ENCODE data around the gene CEP104. TPM values are rescaled to one million over a fixed set of nuclear protein-coding genes. Genes with fewer than 3 reads are reported as not detected.

Gene CEP104
- total RNA-seq, 1 experiment from 2014 or later = 34.5 TPM

- TF ChIP-seq CTCF (conservative IDR thresholded peaks at IDR 0.05) = no peak
- WGBS (ENCODE audit: extremely low coverage, insufficient read length, low lambda C conversion rate) = no CpG with 5 or more reads among the region's 6 CpGs
- Histone ChIP-seq H3K9me3 (ENCODE audit: control insufficient read depth, low read depth, low read length) (no peaks in the 10 kb centered on the region), H3K27ac (ENCODE audit: insufficient read length, low read depth, low read length) (no peak overlapping the region), H2BK12ac (ENCODE audit: insufficient read length, low read depth, low read length) (no peak overlapping the region), H3K79me2 (ENCODE audit: insufficient read depth, low read length) (0 out of 2 replicates have a peak, but pooled peaks cover 2% of the 10 kb centered on the region), H3K4me2 (ENCODE audit: insufficient read depth, insufficient read length, low read length) (no peak overlapping the region), H4K91ac (ENCODE audit: insufficient read length, low read depth, low read length) (no peak overlapping the region), H2BK15ac (ENCODE audit: low read depth, low read length) (no peak overlapping the region), H3T11ph (ENCODE audit: low read length) (no peak overlapping the region), H3K23me2 (ENCODE audit: insufficient read length, low read depth, low read length, poor library complexity, severe bottlenecking) (no peaks in the 10 kb centered on the region), H3K18ac (ENCODE audit: insufficient read length, low read depth, low read length) (no peak overlapping the region), H3K79me1 (ENCODE audit: insufficient read depth, low read depth, low read length, poor library complexity, severe bottlenecking) (no peaks in the 10 kb centered on the region), H2BK20ac (ENCODE audit: low read depth, low read length, poor library complexity, severe bottlenecking) (no peak overlapping the region), H2BK5ac (ENCODE audit: insufficient read length, low read length) (no peak overlapping the region), H3K56ac (ENCODE audit: insufficient read length, low read depth, low read length) (no peak overlapping the region), H3K9ac (ENCODE audit: extremely low read depth, insufficient read length, low read length) (no peak overlapping the region), H4K20me1 (ENCODE audit: control insufficient read depth, insufficient read depth, insufficient read length) (no peaks in the 10 kb centered on the region), H3K23ac (ENCODE audit: insufficient read length, low read depth, low read length) (no peak overlapping the region), H2AK5ac (ENCODE audit: insufficient read length, low read length) (no peak overlapping the region), H3K4me1 (ENCODE audit: insufficient read depth, low read length) (no peaks in the 10 kb centered on the region), H2AFZ (ENCODE audit: low read length) (no peak overlapping the region), H2BK120ac (ENCODE audit: low read depth, low read length, poor library complexity, severe bottlenecking) (no peak overlapping the region), H3K27me3 (ENCODE audit: insufficient read depth, low read length) (no peaks in the 10 kb centered on the region), H3K4ac (ENCODE audit: low read depth, low read length) (no peak overlapping the region), H4K5ac (ENCODE audit: insufficient read length, low read depth, low read length) (no peak overlapping the region), H3K14ac (ENCODE audit: insufficient read depth, low read length) (no peak overlapping the region), H4K8ac (replicated peaks; ENCODE audit: insufficient read length, low read depth, low read length) (no peak overlapping the region)
- Mint-ChIP-seq H3K27ac (no peak overlapping the region), H3K4me3 (no peak overlapping the region), H3K27me3 (ENCODE audit: low read depth) (no peaks in the 10 kb centered on the region), H3K9me3 (no peaks in the 10 kb centered on the region), H3K36me3 (ENCODE audit: insufficient read depth in 1 of 3, low read depth in 3 of 3) (peaks cover 4 to 20% (median 19%) of the 10 kb centered on the region in 3 experiments; a peak in 6 of 7 replicates), H3K4me1 (peaks cover 4 to 6% of the 10 kb centered on the region in 2 experiments; a peak in 3 of 4 replicates)
- DNase-seq = no peak
Observed at GRCh38 chr1:3851292-3851691, 5.7 kb downstream of the CEP104 start.

Measured in H9 (cell line).